SU-DHL-6 (cell line): ENCODE measurements around the gene C19orf38.

Experiments
- H2AFZ ChIP-seq: fragments of 200-600 bp; sonication (generic); 2 replicates; pipeline ENCODE4 v1.6.1; 2014; ENCODE audit warnings: low read depth, mild to moderate bottlenecking, moderate library complexity, mixed read lengths, antibody characterized with exemption, low read length; ENCODE audit not compliant: severe bottlenecking
- H3F3A ChIP-seq: fragments of 200-600 bp; shearing (Covaris generic); 2 replicates; pipeline ENCODE4 v1.6.0; 2016; ENCODE audit warnings: antibody characterized with exemption, mild to moderate bottlenecking; ENCODE audit not compliant: insufficient read depth
- H3K27ac ChIP-seq: fragments of 200-600 bp; sonication (generic); 2 replicates; pipeline ENCODE4 v1.5.1; 2016; ENCODE audit warnings: low read depth, mild to moderate bottlenecking, low read length, moderate library complexity, mixed read lengths
- H3K27me3 ChIP-seq: fragments of 200-600 bp; sonication (generic), shearing (Covaris generic); 2 replicates; pipeline ENCODE4 v1.6.0; 2014; ENCODE audit warnings: mild to moderate bottlenecking, low read length
- H3K36me3 ChIP-seq: fragments of 200-600 bp; sonication (generic); 2 replicates; pipeline ENCODE4 v1.6.1; 2014; ENCODE audit warnings: mild to moderate bottlenecking, low read length, mixed read lengths
- H3K4me2 ChIP-seq: fragments of 300-600, 200-600 bp; shearing (Covaris generic), sonication (generic); 2 replicates; pipeline ENCODE4 v1.6.0; 2014; ENCODE audit warnings: low read length, low read depth, mild to moderate bottlenecking; ENCODE audit not compliant: poor library complexity, severe bottlenecking
- H3K4me3 ChIP-seq: fragments of 200-600 bp; sonication (generic); 2 replicates; pipeline ENCODE4 v1.5.1; 2014; ENCODE audit warnings: antibody characterized with exemption, low read length, mild to moderate bottlenecking, mixed read lengths; ENCODE audit not compliant: insufficient read depth, poor library complexity, severe bottlenecking
- H3K79me2 ChIP-seq: fragments of 200-600 bp; sonication (generic); 2 replicates; pipeline ENCODE4 v1.6.1; 2014; ENCODE audit warnings: mild to moderate bottlenecking, low read length, moderate library complexity; ENCODE audit not compliant: insufficient read depth
- H3K9ac ChIP-seq: fragments of 200-600 bp; sonication (generic); 2 replicates; pipeline ENCODE4 v1.7.0; 2014; ENCODE audit warnings: mild to moderate bottlenecking, low read length
- H3K9me2 ChIP-seq: fragments of 200-600 bp; sonication (generic); replicated peaks from 2 replicates; pipeline ENCODE4 v1.6.1; 2014; ENCODE audit warnings: low read length; ENCODE audit not compliant: insufficient read depth
- H3K9me3 ChIP-seq: fragments of 200-600 bp; sonication (generic); 2 replicates; pipeline ENCODE4 v1.6.1; 2014; ENCODE audit warnings: low read length, mixed read lengths; ENCODE audit not compliant: insufficient read depth
- H4K20me1 ChIP-seq: fragments of 200-600 bp; sonication (generic); 2 replicates; pipeline ENCODE4 v1.6.1; 2014; ENCODE audit warnings: low read depth, mild to moderate bottlenecking, antibody characterized with exemption, low read length, moderate library complexity, mixed read lengths
- CTCF ChIP-seq: fragments of 200-600 bp; sonication (generic); IDR thresholded peaks from one replicate; pipeline ENCODE4 v1.5.1; 2017; ENCODE audit warnings: antibody characterized with exemption, mild to moderate bottlenecking, low read length, moderate library complexity; ENCODE audit not compliant: insufficient read depth, poor library complexity, severe bottlenecking
- EZH2phosphoT487 ChIP-seq: fragments of 200-600 bp; sonication (generic), shearing (Covaris generic); conservative IDR thresholded peaks from 2 replicates; pipeline ENCODE4 v1.6.1; 2018; ENCODE audit warnings: mild to moderate bottlenecking, antibody characterized with exemption, low read length, moderate library complexity, mixed read lengths

The C19orf38 gene

GRCh38 chr19:10894911-10895213 is 46.6 kb downstream of the C19orf38 start:
- Histone ChIP-seq H3F3A (no peaks in the 10 kb centered on the region), H3K9ac (no peak overlapping the region), H3K4me2 (no peak overlapping the region), H4K20me1 (no peaks in the 10 kb centered on the region; the same call in 1 of the 2 replicates), H3K36me3 (no peaks in the 10 kb centered on the region), H3K9me2 (no peaks in the 10 kb centered on the region), H3K27me3 (no peaks in the 10 kb centered on the region), H2AFZ (no peak overlapping the region), H3K79me2 (peaks cover 61% of the 10 kb centered on the region), H3K4me3 (no peak overlapping the region), H3K27ac (no peak overlapping the region), H3K9me3 (no peaks in the 10 kb centered on the region)
- TF ChIP-seq CTCF, result no peak
- no peak for TF ChIP-seq EZH2phosphoT487

- no peaks in the 10 kb centered on the region; the same call in 1 of the 2 replicates for H4K20me1 ChIP-seq
Measured at GRCh38 chr19:10895363-10895762, 47.1 kb downstream of the C19orf38 start.

GRCh38 chr19:10895920-10896319 is 47.7 kb downstream of the C19orf38 start:
- Histone ChIP-seq H3F3A (no peaks in the 10 kb centered on the region), H3K4me3 (no peak overlapping the region), H3K9me3 (no peaks in the 10 kb centered on the region), H3K79me2 (peaks cover 66% of the 10 kb centered on the region), H4K20me1 (no peaks in the 10 kb centered on the region; the same call in 1 of the 2 replicates), H3K4me2 (no peak overlapping the region), H3K27me3 (no peaks in the 10 kb centered on the region), H3K9ac (no peak overlapping the region), H3K27ac (no peak overlapping the region), H3K36me3 (no peaks in the 10 kb centered on the region), H2AFZ (no peak overlapping the region), H3K9me2 (no peaks in the 10 kb centered on the region)
- TF ChIP-seq EZH2phosphoT487, result no peak
- TF ChIP-seq CTCF, result no peak

More at GRCh38 chr19:10895363-10895762, 47.1 kb downstream of the C19orf38 start:
- Histone ChIP-seq H3K79me2 (peaks cover 65% of the 10 kb centered on the region), H3K27me3 (no peaks in the 10 kb centered on the region), H3K36me3 (no peaks in the 10 kb centered on the region), H3F3A (no peaks in the 10 kb centered on the region), H3K4me2 (no peak overlapping the region), H3K9me2 (no peaks in the 10 kb centered on the region), H3K27ac (no peak overlapping the region), H3K9me3 (no peaks in the 10 kb centered on the region), H3K4me3 (no peak overlapping the region), H2AFZ (no peak overlapping the region), H3K9ac (no peak overlapping the region)
- TF ChIP-seq CTCF (no peak), EZH2phosphoT487 (no peak)
